Adrenal gland (tissue), 19 donors: ENCODE measurements around the gene TULP1. TPM values are rescaled to one million over a fixed set of nuclear protein-coding genes. Genes with fewer than 3 reads are reported as not detected.

Experiments used
- DNase-seq, 7 donors: peaks; one replicate each; pipeline ENCODE4 v3.0.0-alpha.2; 2019 to 2020
- H3K27ac ChIP-seq, 5 donors: fragments of 200-600 bp; sonication (generic) in 4 of 5; 1 replicate in 3 of 5; 2 replicates in 2 of 5; pipeline versions ENCODE4 v1.5.1 to v1.8.0; 2016 to 2020; ENCODE audit warnings: mild to moderate bottlenecking in 1 of 5
- H3K27me3 ChIP-seq: fragments of 200-600 bp; 2 replicates; pipeline ENCODE4 v1.8.0; 2021
- H3K36me3 ChIP-seq, 2 donors: fragments of 200-600 bp; replicated peaks in 1 of 2; 1 replicate in 1 of 2; 2 replicates in 1 of 2; pipeline versions ENCODE4 v1.5.1 to v1.8.0; 2018 to 2022
- H3K4me1 ChIP-seq, 2 donors: fragments of 200-600 bp; replicated peaks in 1 of 2; 1 replicate in 1 of 2; 2 replicates in 1 of 2; pipeline versions ENCODE4 v1.5.1 to v1.8.0; 2018 to 2021
- H3K4me3 ChIP-seq, 4 donors: fragments of 200-600 bp; sonication (generic) in 3 of 4; one replicate each; pipeline ENCODE4 v1.5.1; 2016 to 2018
- H3K9me3 ChIP-seq, 3 donors: fragments of 200-600 bp; sonication (generic) in 1 of 3; replicated peaks in 1 of 3; 1 replicate in 2 of 3; 2 replicates in 1 of 3; pipeline versions ENCODE4 v1.5.1 to v1.8.0; 2016 to 2021
- POLR2A ChIP-seq, 2 donors: fragments of 450-650 bp; IDR thresholded peaks; one replicate each; pipeline ENCODE4 v1.6.1; 2017; ENCODE audit warnings: antibody characterized with exemption in 2 of 2, mild to moderate bottlenecking in 2 of 2, moderate library complexity in 1 of 2
- WGBS, 4 donors: extraction: QIAGEN DNeasy Blood & Tissue Kit in 2 of 4; methylation state at CpG; one replicate each; pipeline versions ENCODE4 v1.1.5 to v1.1.7; 2013 to 2017; 5-methylcytosine and 5-hydroxymethylcytosine counted together
- intact Hi-C, 2 donors: fragments of 100-400 bp; cut with DNase I; formaldehyde crosslinking; loops; one replicate each; pipeline versions ENCODE4 v1.14.1 to v1.15.0; 2022 to 2023
- long read RNA-seq, 10 donors: library from polyadenylated mRNA in 3 of 10; unstranded in 2 of 10; stranded (forward) in 1 of 10; transcript quantifications; one replicate each; pipeline ENCODE4 v2.0.0 and lab custom pipeline, GENCODE V29; 2021 to 2026
- polyA plus RNA-seq, 3 donors: library from polyadenylated mRNA; stranded (reverse); fragments of 200-250 nt in 2 of 3; fragments of 350-450 nt in 1 of 3; fragmentation: Illumina TruSeq in 1 of 3; extraction: RNeasy Lipid Tissue Mini Kit (QIAGEN cat#74804) in 1 of 3; gene quantifications; one replicate each; pipeline ENCODE4 v1.2.3, GENCODE V29; 2013 to 2014
- total RNA-seq, 9 donors: library from RNA; depleted of rRNA in 4 of 9; stranded (reverse); fragments of >200 nt in 4 of 9; fragments of 120-200 nt in 1 of 9; fragmentation: NEBNext Ultra II Directional in 1 of 9; extraction: Animal tissue kit (Norgen Biotek cat#: 25700) in 1 of 9; gene quantifications; one replicate each; pipeline versions ENCODE4 v1.1.0 to v1.2.4, GENCODE V29; 2013 to 2023
- TF ChIP-seq, protein P1 (sequence below), 6 experiments: fragments of 450-650 bp in 4 of 6; fragments of 200-600 bp in 2 of 6; sonication (generic) in 1 of 6; IDR thresholded peaks; 1 replicate in 5 of 6; 2 replicates in 1 of 6; pipeline versions ENCODE4 v1.5.1 to v1.8.0; 2016 to 2021; ENCODE audit warnings: antibody characterized with exemption in 6 of 6, mild to moderate bottlenecking in 2 of 6, moderate library complexity in 1 of 6
- donor health status: healthy with polysubstance abuse.
- donor health status: Bipolar disorder and iron deficiency.
- donor health status: DM: yes; HTN: yes; CAD: no.
- donor health status: DM: no; HTN: no; CAD: no.
- donor health status: DM: no; HTN: no; CAD: no.
- donor health status: DM: yes; HTN: yes; CAD: no.

TULP1 gene
- total RNA-seq: under 1 TPM in 1 of 9 donors, not detected in 8; 0.06 TPM
- under 1 TPM in 2 of 3 donors, not detected in 1; 0.07 to 0.80 TPM for polyA plus RNA-seq
- long read RNA-seq, donor 1: 0 reads
- long read RNA-seq, donor 2: 0 reads
- long read RNA-seq, donor 3: 0 reads
- long read RNA-seq, donor 4: 0 reads
- long read RNA-seq, donor 5: 0 reads
- long read RNA-seq, donor 6: 0 reads
- long read RNA-seq, donor 7: 0 reads
- long read RNA-seq, donor 8: 0 reads
- long read RNA-seq, donor 9: 0 reads
- long read RNA-seq, donor 10: 0 reads

DNA sequence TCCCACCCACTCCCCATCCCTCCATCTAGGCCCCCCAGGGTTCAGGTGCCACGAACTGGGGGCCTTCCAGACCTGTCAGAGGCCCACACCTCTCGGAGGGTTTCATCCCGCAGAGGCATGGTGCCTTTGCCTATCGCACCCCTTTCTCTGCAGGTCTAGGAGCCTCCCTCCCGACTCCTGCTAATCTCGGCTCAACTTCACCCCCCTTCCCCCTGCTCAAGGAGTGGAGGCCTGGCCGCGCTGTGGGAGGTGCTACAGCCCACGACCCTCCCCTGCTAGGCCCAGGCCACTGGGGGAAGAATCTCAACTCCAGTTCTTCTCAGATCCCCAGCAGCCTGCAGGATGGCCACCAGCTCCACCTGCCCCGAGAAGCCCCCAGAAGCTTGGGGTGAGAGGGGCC is at the start of gene TULP1:
Gene TULP1, minus strand, starts transcription at position 157 of the 400 bp plus-strand sequence. Its CDS starts 38 bp downstream, at position 119.
- no peaks in the 10 kb centered on the region for H3K4me1 ChIP-seq
- H3K27me3 ChIP-seq: peaks cover 10% of the 10 kb centered on the region
- no peaks in the 10 kb centered on the region for H3K9me3 ChIP-seq
- 82 to 88% (median 85%) methylated on average over 10 of the region's 10 CpGs for WGBS, 4 donors
- no peak for DNase-seq
- TF ChIP-seq, protein P1, sequence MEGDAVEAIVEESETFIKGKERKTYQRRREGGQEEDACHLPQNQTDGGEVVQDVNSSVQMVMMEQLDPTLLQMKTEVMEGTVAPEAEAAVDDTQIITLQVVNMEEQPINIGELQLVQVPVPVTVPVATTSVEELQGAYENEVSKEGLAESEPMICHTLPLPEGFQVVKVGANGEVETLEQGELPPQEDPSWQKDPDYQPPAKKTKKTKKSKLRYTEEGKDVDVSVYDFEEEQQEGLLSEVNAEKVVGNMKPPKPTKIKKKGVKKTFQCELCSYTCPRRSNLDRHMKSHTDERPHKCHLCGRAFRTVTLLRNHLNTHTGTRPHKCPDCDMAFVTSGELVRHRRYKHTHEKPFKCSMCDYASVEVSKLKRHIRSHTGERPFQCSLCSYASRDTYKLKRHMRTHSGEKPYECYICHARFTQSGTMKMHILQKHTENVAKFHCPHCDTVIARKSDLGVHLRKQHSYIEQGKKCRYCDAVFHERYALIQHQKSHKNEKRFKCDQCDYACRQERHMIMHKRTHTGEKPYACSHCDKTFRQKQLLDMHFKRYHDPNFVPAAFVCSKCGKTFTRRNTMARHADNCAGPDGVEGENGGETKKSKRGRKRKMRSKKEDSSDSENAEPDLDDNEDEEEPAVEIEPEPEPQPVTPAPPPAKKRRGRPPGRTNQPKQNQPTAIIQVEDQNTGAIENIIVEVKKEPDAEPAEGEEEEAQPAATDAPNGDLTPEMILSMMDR (IDR thresholded peaks at IDR 0.05): no peak
- TF ChIP-seq POLR2A (IDR thresholded peaks at IDR 0.05): no peak
- H3K36me3 ChIP-seq: no peaks in the 10 kb centered on the region
- intact Hi-C loops: loop anchor here in 1 of 2 donors (10.0 kb wide), 1 partner anchor 52 kb away; no protein-coding TSS in a partner anchor
- H3K27ac ChIP-seq: no peak within 1 kb of the TSS
- peak within 1 kb of the TSS in 1 of 4 donors; percentile 29 for H3K4me3 ChIP-seq

GRCh38 chr6:35562060-35562459 is 49.4 kb upstream of the TULP1 start:
- peak in 5 of 7 donors; percentile 25 to 68 (median 36) for DNase-seq

GRCh38 chr6:35561113-35561512 is 48.4 kb upstream of the TULP1 start:
- H3K36me3 ChIP-seq: no peaks in the 10 kb centered on the region
- no peak overlapping the region for H3K27ac ChIP-seq
- no peak for DNase-seq
- no peaks in the 10 kb centered on the region for H3K27me3 ChIP-seq
- 72 to 90% (median 74%) methylated on average over 5 of the region's 5 CpGs for WGBS, 4 donors
- intact Hi-C loops: loop anchor here in 1 of 2 donors (10.0 kb wide), 1 partner anchor 46 kb away; the partner anchor contains the start of gene TULP1
- no peaks in the 10 kb centered on the region for H3K4me1 ChIP-seq
- H3K4me3 ChIP-seq: no peak overlapping the region
- TF ChIP-seq, protein P1 (IDR thresholded peaks at IDR 0.05): no peak
- TF ChIP-seq POLR2A (IDR thresholded peaks at IDR 0.05): no peak
- no peaks in the 10 kb centered on the region for H3K9me3 ChIP-seq

More at GRCh38 chr6:35562060-35562459, 49.4 kb upstream of the TULP1 start:
- 33 to 61% (median 60%) methylated on average over 11 of the region's 11 CpGs for WGBS, 4 donors
- intact Hi-C loops: loop anchor here in 1 of 2 donors (10.0 kb wide), 1 partner anchor 47 kb away; the partner anchor contains the start of gene TULP1
- Histone ChIP-seq H3K36me3 (no peaks in the 10 kb centered on the region), H3K4me1 (no peaks in the 10 kb centered on the region), H3K9me3 (no peaks in the 10 kb centered on the region), H3K27ac (no peak overlapping the region), H3K4me3 (no peak overlapping the region), H3K27me3 (no peaks in the 10 kb centered on the region)
- no peak for TF ChIP-seq POLR2A (IDR thresholded peaks at IDR 0.05)
- TF ChIP-seq, protein P1 (IDR thresholded peaks at IDR 0.05): no peak

- no peak overlapping the region for H3K27ac ChIP-seq
- H3K4me1 ChIP-seq: no peaks in the 10 kb centered on the region
- no peak overlapping the region for H3K4me3 ChIP-seq
- no peaks in the 10 kb centered on the region for H3K27me3 ChIP-seq
- DNase-seq: no peak
- no peak for TF ChIP-seq POLR2A (IDR thresholded peaks at IDR 0.05)
- TF ChIP-seq, protein P1 (IDR thresholded peaks at IDR 0.05): no peak
- no peaks in the 10 kb centered on the region for H3K9me3 ChIP-seq
- intact Hi-C loops: no loop called here
- no peaks in the 10 kb centered on the region for H3K36me3 ChIP-seq
- WGBS, 4 donors: 80 to 89% (median 87%) methylated on average over 12 of the region's 12 CpGs
Observed at GRCh38 chr6:35558571-35558970, 45.9 kb upstream of the TULP1 start.
